Body of pancreas (tissue), 4 donors: ENCODE results near the gene GLIS1.

Source experiments
- POLR2A ChIP-seq, 3 donors: fragments of 450-650 bp; IDR thresholded peaks; one replicate each; pipeline ENCODE4 v1.6.1; 2016; ENCODE audit warnings: antibody characterized with exemption in 3 of 3, mild to moderate bottlenecking in 2 of 3
- TF ChIP-seq, protein P1 (sequence below), 7 experiments: fragments of 450-650 bp in 4 of 7; fragments of 200-600 bp in 3 of 7; sonication (generic) in 3 of 7; IDR thresholded peaks; one replicate each; pipeline ENCODE4 v1.5.1; 2016 to 2019; ENCODE audit warnings: antibody characterized with exemption in 7 of 7

GRCh38 chr1:53498555-53499131 is 240.3 kb downstream of the GLIS1 start:
- no peak for TF ChIP-seq POLR2A (IDR thresholded peaks at IDR 0.05)
- TF ChIP-seq, protein P1, sequence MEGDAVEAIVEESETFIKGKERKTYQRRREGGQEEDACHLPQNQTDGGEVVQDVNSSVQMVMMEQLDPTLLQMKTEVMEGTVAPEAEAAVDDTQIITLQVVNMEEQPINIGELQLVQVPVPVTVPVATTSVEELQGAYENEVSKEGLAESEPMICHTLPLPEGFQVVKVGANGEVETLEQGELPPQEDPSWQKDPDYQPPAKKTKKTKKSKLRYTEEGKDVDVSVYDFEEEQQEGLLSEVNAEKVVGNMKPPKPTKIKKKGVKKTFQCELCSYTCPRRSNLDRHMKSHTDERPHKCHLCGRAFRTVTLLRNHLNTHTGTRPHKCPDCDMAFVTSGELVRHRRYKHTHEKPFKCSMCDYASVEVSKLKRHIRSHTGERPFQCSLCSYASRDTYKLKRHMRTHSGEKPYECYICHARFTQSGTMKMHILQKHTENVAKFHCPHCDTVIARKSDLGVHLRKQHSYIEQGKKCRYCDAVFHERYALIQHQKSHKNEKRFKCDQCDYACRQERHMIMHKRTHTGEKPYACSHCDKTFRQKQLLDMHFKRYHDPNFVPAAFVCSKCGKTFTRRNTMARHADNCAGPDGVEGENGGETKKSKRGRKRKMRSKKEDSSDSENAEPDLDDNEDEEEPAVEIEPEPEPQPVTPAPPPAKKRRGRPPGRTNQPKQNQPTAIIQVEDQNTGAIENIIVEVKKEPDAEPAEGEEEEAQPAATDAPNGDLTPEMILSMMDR (IDR thresholded peaks at IDR 0.05) = no peak
